GM23248 (cell line): ENCODE measurements around the gene INPP5A. TPM values are rescaled to one million over a fixed set of nuclear protein-coding genes. Genes with fewer than 3 reads are reported as not detected.

ENCODE experiments used
- DNase-seq: peaks from one replicate; pipeline ENCODE4 v3.0.0-alpha.2; 2015
- H2AFZ ChIP-seq: fragments of 200-600 bp; sonication (generic); 2 replicates; pipeline ENCODE4 v1.6.1; 2016; ENCODE audit warnings: antibody characterized with exemption
- H3F3A ChIP-seq: fragments of 200-600 bp; sonication (generic); 2 replicates; pipeline ENCODE4 v1.6.1; 2016; ENCODE audit warnings: mild to moderate bottlenecking, antibody characterized with exemption, mixed run types; ENCODE audit not compliant: insufficient read depth
- H3K27ac ChIP-seq: fragments of 200-600 bp; sonication (generic); 2 replicates; pipeline ENCODE4 v1.5.1; 2016; ENCODE audit warnings: mild to moderate bottlenecking
- H3K27me3 ChIP-seq: fragments of 200-600 bp; sonication (generic); replicated peaks from 2 replicates; pipeline ENCODE4 v1.6.1; 2016; ENCODE audit warnings: mild to moderate bottlenecking; ENCODE audit not compliant: insufficient read depth
- H3K36me3 ChIP-seq: fragments of 200-600 bp; sonication (generic); 2 replicates; pipeline ENCODE4 v1.6.1; 2016; ENCODE audit warnings: low read depth, mild to moderate bottlenecking
- H3K4me1 ChIP-seq: fragments of 200-600 bp; sonication (generic); 2 replicates; pipeline ENCODE4 v1.6.1; 2016; ENCODE audit warnings: mild to moderate bottlenecking; ENCODE audit not compliant: insufficient read depth
- H3K4me2 ChIP-seq: fragments of 200-600 bp; sonication (generic); one replicate; pipeline ENCODE4 v1.6.1; 2016; ENCODE audit warnings: mild to moderate bottlenecking; ENCODE audit not compliant: unreplicated experiment
- H3K4me3 ChIP-seq: fragments of 200-600 bp; sonication (generic); 2 replicates; pipeline ENCODE4 v1.5.1; 2016; ENCODE audit warnings: mild to moderate bottlenecking
- H3K79me2 ChIP-seq: fragments of 200-600 bp; sonication (generic); 2 replicates; pipeline ENCODE4 v1.6.1; 2016; ENCODE audit warnings: mild to moderate bottlenecking; ENCODE audit not compliant: insufficient read depth
- H3K9ac ChIP-seq: fragments of 200-600 bp; sonication (generic); 2 replicates; pipeline ENCODE4 v1.6.1; 2016; ENCODE audit warnings: mild to moderate bottlenecking
- H3K9me2 ChIP-seq: fragments of 200-600 bp; sonication (generic); 2 replicates; pipeline ENCODE4 v1.6.1; 2016; ENCODE audit warnings: mixed run types, mild to moderate bottlenecking, moderate library complexity; ENCODE audit not compliant: insufficient read depth
- H3K9me3 ChIP-seq: fragments of 200-600 bp; sonication (generic); one replicate; pipeline ENCODE4 v1.6.1; 2017; ENCODE audit warnings: low read depth
- H4K20me1 ChIP-seq: fragments of 200-600 bp; sonication (generic); 2 replicates; pipeline ENCODE4 v1.6.0; 2016; ENCODE audit not compliant: insufficient read depth
- EZH2 ChIP-seq: fragments of 200-600 bp; sonication (generic); IDR thresholded peaks from 2 replicates; pipeline ENCODE4 v1.6.1; 2018; ENCODE audit warnings: antibody characterized with exemption, mild to moderate bottlenecking; ENCODE audit not compliant: insufficient read depth, poor library complexity, severe bottlenecking
- EZH2phosphoT487 ChIP-seq: fragments of 200-600 bp; sonication (generic); IDR thresholded peaks from 2 replicates; pipeline ENCODE4 v1.6.1; 2018; ENCODE audit warnings: antibody characterized with exemption, moderate library complexity, mild to moderate bottlenecking, low read depth; ENCODE audit not compliant: insufficient read depth
- WGBS, 2 experiments: methylation state at CpG; one replicate each; pipeline ENCODE4 v1.1.6; 2015 to 2017; ENCODE audit warnings: low lambda C conversion rate in 2 of 2, low coverage in 1 of 2; ENCODE audit errors: missing lambda C conversion rate in 2 of 2; 5-methylcytosine and 5-hydroxymethylcytosine counted together
- in situ Hi-C: fragments of 300-500 bp; cut with MboI; formaldehyde crosslinking; loops from 2 replicates; pipeline ENCODE4 v1.15.0; 2020
- polyA plus RNA-seq: library from polyadenylated mRNA; unstranded; fragments of >200 nt; fragmentation: Nextera tagmentation; extraction: Ambion mirVana; gene quantifications from 2 replicates; pipeline ENCODE4 v1.2.1, GENCODE V29; 2016
- total RNA-seq: library from RNA; depleted of rRNA; stranded (reverse); fragments of >200 nt; shearing (Covaris generic); gene quantifications from 2 replicates; pipeline ENCODE4 v1.2.3, GENCODE V29; 2014

The INPP5A gene
- total and polyA plus RNA-seq, 2 experiments from 2014 or later: 2.3 to 35.2 TPM

GRCh38 chr10:132692311-132692710, 154.7 kb downstream of the INPP5A start:
- Histone ChIP-seq H3K27ac (no peak overlapping the region), H4K20me1 (no peaks in the 10 kb centered on the region), H3K9me2 (no peaks in the 10 kb centered on the region), H3K9me3 (no peaks in the 10 kb centered on the region), H3K4me3 (no peak overlapping the region), H3K36me3 (0 out of 2 replicates have a peak, but pooled peaks cover 3% of the 10 kb centered on the region), H3F3A (no peaks in the 10 kb centered on the region; the same call in 1 of the 2 replicates), H3K9ac (no peak overlapping the region), H2AFZ (no peak overlapping the region), H3K4me2 (no peak overlapping the region), H3K27me3 (no peaks in the 10 kb centered on the region), H3K79me2 (no peaks in the 10 kb centered on the region), H3K4me1 (no peaks in the 10 kb centered on the region)
- 91 to 92% methylated on average over 2 of the region's 2 CpGs for WGBS, 2 experiments
- in situ Hi-C loops: no loop called here
- TF ChIP-seq EZH2phosphoT487 (no peak), EZH2 (no peak)
- no peak for DNase-seq

DNA sequence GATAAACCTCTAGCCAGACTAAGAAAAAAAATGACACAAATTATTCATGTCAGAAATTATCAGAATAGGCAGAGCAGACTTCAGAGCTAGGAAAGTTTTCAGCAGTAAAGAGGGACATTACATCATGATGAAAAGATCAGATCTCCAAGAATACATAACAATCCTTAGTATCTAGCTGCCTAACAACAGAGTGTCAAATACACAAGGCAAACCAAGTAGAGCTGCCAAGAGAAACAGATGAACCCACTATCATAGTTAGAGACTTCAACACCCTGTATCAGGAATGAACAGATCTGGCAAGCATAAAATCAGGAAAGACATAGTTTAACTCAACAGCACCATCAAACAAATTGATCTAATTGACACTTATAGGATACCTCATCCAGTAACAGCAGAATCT, 156.1 kb downstream of the INPP5A start:
- H3K36me3 ChIP-seq: 0 out of 2 replicates have a peak, but pooled peaks cover 3% of the 10 kb centered on the region
- no peak overlapping the region for H2AFZ ChIP-seq
- H3K9me3 ChIP-seq: no peaks in the 10 kb centered on the region
- no peak overlapping the region for H3K27ac ChIP-seq
- H3F3A ChIP-seq: no peaks in the 10 kb centered on the region; the same call in 1 of the 2 replicates
- no peak overlapping the region for H3K9ac ChIP-seq
- H3K4me1 ChIP-seq: no peaks in the 10 kb centered on the region
- H3K9me2 ChIP-seq: no peaks in the 10 kb centered on the region
- DNase-seq: no peak
- H3K4me2 ChIP-seq: no peak overlapping the region
- H3K79me2 ChIP-seq: no peaks in the 10 kb centered on the region
- H4K20me1 ChIP-seq: no peaks in the 10 kb centered on the region
- H3K4me3 ChIP-seq: no peak overlapping the region
- H3K27me3 ChIP-seq: no peaks in the 10 kb centered on the region
- in situ Hi-C loops: no loop called here
- TF ChIP-seq EZH2phosphoT487 (no peak), EZH2 (no peak)

- no peak overlapping the region for H2AFZ ChIP-seq
- no peak overlapping the region for H3K27ac ChIP-seq
- no peaks in the 10 kb centered on the region for H3K27me3 ChIP-seq
- 0 out of 2 replicates have a peak, but pooled peaks cover 3% of the 10 kb centered on the region for H3K36me3 ChIP-seq
- H3K9me2 ChIP-seq: no peaks in the 10 kb centered on the region
- no peak for DNase-seq
- no peaks in the 10 kb centered on the region for H3K9me3 ChIP-seq
- peaks cover 12% of the 10 kb centered on the region for H3K4me1 ChIP-seq
- H3K4me2 ChIP-seq: no peak overlapping the region
- in situ Hi-C loops: no loop called here
- H3K4me3 ChIP-seq: no peak overlapping the region
- H3K79me2 ChIP-seq: no peaks in the 10 kb centered on the region
- H3K9ac ChIP-seq: no peak overlapping the region
- TF ChIP-seq EZH2 (no peak), EZH2phosphoT487 (no peak)
- H3F3A ChIP-seq: no peaks in the 10 kb centered on the region; the same call in 1 of the 2 replicates
- 91 to 95% methylated on average over 2 of the region's 2 CpGs for WGBS, 2 experiments
- H4K20me1 ChIP-seq: no peaks in the 10 kb centered on the region
Observed at GRCh38 chr10:132696204-132696603, 158.6 kb downstream of the INPP5A start.

GRCh38 chr10:132696728-132697577, 159.4 kb downstream of the INPP5A start:
- Histone ChIP-seq H3K27me3 (no peaks in the 10 kb centered on the region), H3K27ac (no peak overlapping the region), H3K4me1 (peaks cover 12% of the 10 kb centered on the region), H3K9ac (no peak overlapping the region), H3K9me3 (no peaks in the 10 kb centered on the region), H3F3A (no peaks in the 10 kb centered on the region; the same call in 1 of the 2 replicates), H3K9me2 (no peaks in the 10 kb centered on the region), H3K36me3 (0 out of 2 replicates have a peak, but pooled peaks cover 3% of the 10 kb centered on the region), H3K79me2 (no peaks in the 10 kb centered on the region), H3K4me2 (no peak overlapping the region), H3K4me3 (no peak overlapping the region), H2AFZ (no peak overlapping the region), H4K20me1 (no peaks in the 10 kb centered on the region)
- in situ Hi-C loops: no loop called here
- no peak for DNase-seq
- 94 to 97% methylated on average over 13 of the region's 13 CpGs for WGBS, 2 experiments
- no peak for TF ChIP-seq EZH2phosphoT487
- TF ChIP-seq EZH2: no peak
